A549 (cell line): ENCODE data around the gene AMFR. TPM values are rescaled to one million over a fixed set of nuclear protein-coding genes. Genes with fewer than 3 reads are reported as not detected.

ENCODE experiments used
- ATAC-seq, 2 experiments: fragments of 200-7000 bp in 1 of 2; fragments of >200 bp in 1 of 2; cut with Nextera tagmentation in 1 of 2; cut with Tn5 transposase in 1 of 2; 3 replicates each; pipeline versions ENCODE4 v1.8.0 to v1.9.1; 2018 to 2020; ENCODE audit warnings: mild to moderate bottlenecking in 1 of 2, moderate library complexity in 1 of 2
- CTCF ChIA-PET: fragments of 300-600 bp; sonication (Branson Sonifier 250); formaldehyde crosslinking; extraction: SDS; loops from one replicate; lab custom pipeline; 2021; ENCODE audit warnings: antibody characterized with exemption, inconsistent platforms; lab: Yijun Ruan, JAX
- POLR2A ChIA-PET: fragments of 350-600 bp; formaldehyde crosslinking; extraction: SDS; loops from one replicate; lab custom pipeline; 2021; ENCODE audit warnings: antibody characterized with exemption, inconsistent platforms; lab: Yijun Ruan, JAX
- DNase-seq, 2 experiments: peaks; one replicate each; pipeline versions ENCODE4 v3.0.0 to v3.0.0-alpha.2; 2011 to 2016; ENCODE audit warnings: low read depth in 1 of 2, low spot score in 1 of 2
- FAIRE-seq: peaks from 2 replicates; lab custom pipeline; 2011; peaks lifted over from hg19 to GRCh38; lab: Jason Lieb, UNC
- H3K27ac ChIP-seq, 2 experiments: fragments of >200 bp; sonication (Bioruptor Twin); formaldehyde crosslinking; 3 replicates each; pipeline ENCODE4 v1.5.1; 2016 to 2017
- H3K4me1 ChIP-seq: fragments of >200 bp; sonication (Bioruptor Twin); formaldehyde crosslinking; 3 replicates; pipeline ENCODE4 v1.6.1; 2016
- H3K4me2 ChIP-seq: fragments of >200 bp; sonication (Bioruptor Twin); formaldehyde crosslinking; 3 replicates; pipeline ENCODE4 v1.6.1; 2016
- H3K4me3 ChIP-seq: fragments of >200 bp; sonication (Bioruptor Twin); formaldehyde crosslinking; 3 replicates; pipeline ENCODE4 v1.5.1; 2016
- H3K9me3 ChIP-seq: fragments of >200 bp; sonication (Bioruptor Twin); formaldehyde crosslinking; 3 replicates; pipeline ENCODE4 v1.6.1; 2016
- CHD4 ChIP-seq: fragments of 200-600 bp; sonication (generic); IDR thresholded peaks from 2 replicates; pipeline ENCODE4 v1.6.1; 2016; ENCODE audit warnings: antibody characterized with exemption, mild to moderate bottlenecking, borderline replicate concordance
- CTCF ChIP-seq: fragments of >200 bp; sonication (Bioruptor Twin); formaldehyde crosslinking; IDR thresholded peaks from 3 replicates; pipeline ENCODE4 v1.5.1; 2016
- E2F6 ChIP-seq: IDR thresholded peaks from 2 replicates; pipeline ENCODE4 v1.6.1; 2012; ENCODE audit warnings: low read depth, borderline replicate concordance
- ESRRA ChIP-seq: fragments of 150-350 bp; IDR thresholded peaks from 2 replicates; pipeline ENCODE4 v1.6.1; 2014; ENCODE audit warnings: mild to moderate bottlenecking, low read length, borderline replicate concordance
- FOXS1 ChIP-seq: fragments of 250-450 bp; sonication (Bioruptor Pico); IDR thresholded peaks from 2 replicates; pipeline ENCODE4 v1.5.0; 2020; ENCODE audit warnings: mild to moderate bottlenecking, moderate library complexity
- HEYL ChIP-seq: fragments of 250-450 bp; sonication (Bioruptor Pico); IDR thresholded peaks from 2 replicates; pipeline ENCODE4 v1.8.0; 2021; ENCODE audit warnings: mild to moderate bottlenecking, moderate library complexity
- HOXB13 ChIP-seq: fragments of 250-450 bp; sonication (Bioruptor Pico); IDR thresholded peaks from 2 replicates; pipeline ENCODE4 v1.5.0; 2020; ENCODE audit warnings: low read depth, mild to moderate bottlenecking, moderate library complexity
- KDM1A ChIP-seq: fragments of 200-600 bp; sonication (generic); IDR thresholded peaks from 2 replicates; pipeline ENCODE4 v1.6.1; 2016; ENCODE audit warnings: low read depth, mild to moderate bottlenecking
- MAZ ChIP-seq: fragments of 150-350 bp; IDR thresholded peaks from 2 replicates; pipeline ENCODE4 v1.6.1; 2014; ENCODE audit warnings: antibody characterized with exemption, low read depth, low read length, borderline replicate concordance
- POLR2A ChIP-seq: IDR thresholded peaks from 2 replicates; pipeline ENCODE4 v1.6.1; 2012; ENCODE audit warnings: mild to moderate bottlenecking, low read length
- POLR2AphosphoS2 ChIP-seq: conservative IDR thresholded peaks from 2 replicates; pipeline ENCODE4 v1.6.1; 2012; ENCODE audit warnings: low read length, improper control_type of control experiment, inconsistent platforms
- RCOR1 ChIP-seq: fragments of 150-350 bp; IDR thresholded peaks from 2 replicates; pipeline ENCODE4 v1.6.1; 2014; ENCODE audit warnings: antibody characterized with exemption, low read length, low read depth
- RFX5 ChIP-seq: fragments of 450-650 bp; IDR thresholded peaks from 2 replicates; pipeline ENCODE4 v1.7.1; 2014; ENCODE audit warnings: antibody characterized with exemption, mild to moderate bottlenecking, moderate library complexity
- SMC3 ChIP-seq: fragments of >200 bp; sonication (Bioruptor Twin); formaldehyde crosslinking; IDR thresholded peaks from 3 replicates; pipeline ENCODE4 v1.6.1; 2018; ENCODE audit warnings: inconsistent platforms
- SREBF2 ChIP-seq: fragments of 450-650 bp; IDR thresholded peaks from 2 replicates; pipeline ENCODE4 v1.6.1; 2014; ENCODE audit warnings: mild to moderate bottlenecking, moderate library complexity
- USF2 ChIP-seq: fragments of 450-650 bp; IDR thresholded peaks from 2 replicates; pipeline ENCODE4 v1.6.1; 2014; ENCODE audit warnings: antibody characterized with exemption
- ZSCAN20 ChIP-seq: fragments of 250-450 bp; sonication (Bioruptor Pico); IDR thresholded peaks from 2 replicates; pipeline ENCODE4 v1.8.0; 2022; ENCODE audit warnings: mild to moderate bottlenecking, moderate library complexity
- WGBS: methylation state at CpG from one replicate; pipeline ENCODE4 v1.1.6; 2017; ENCODE audit errors: missing lambda C conversion rate; 5-methylcytosine and 5-hydroxymethylcytosine counted together
- polyA plus RNA-seq, 4 experiments: library from polyadenylated mRNA; depleted of rRNA in 3 of 4; stranded (reverse); fragments of >200 nt; fragmentation: RNase III in 1 of 4; extraction: RNeasy Plus Mini Kit Qiagen cat#74134 plus additional on column Dnase treatment in 1 of 4; gene quantifications; 2 replicates in 3 of 4; 3 replicates in 1 of 4; pipeline ENCODE4 v1.2.3, GENCODE V29; 2011 to 2017

The AMFR gene
- polyA plus RNA-seq, 2 of the 4 experiments (the other 2 are of a cell fraction) = 68.9 to 88.5 TPM

GRCh38 chr16:56353054-56353921 lies 72.1 kb downstream of the AMFR start:
- Histone ChIP-seq H3K4me1 (peaks cover 12% of the 10 kb centered on the region), H3K9me3 (no peaks in the 10 kb centered on the region), H3K27ac (no peak overlapping the region), H3K4me3 (no peak overlapping the region), H3K4me2 (no peak overlapping the region)
- no peak for TF ChIP-seq SMC3
- TF ChIP-seq USF2 = no peak
- no peak for TF ChIP-seq CTCF
- ATAC-seq (no peak), DNase-seq (no peak), FAIRE-seq (no peak)
- 78% methylated on average over 12 of the region's 15 CpGs for WGBS
- ChIA-PET POLR2A (no interaction called here), CTCF (interaction anchor here (0.9 to 1.5 kb wide), 3 partner anchors 12 to 35 kb away, joined by 3 to 5 read pairs (median 4); no protein-coding TSS in a partner anchor)

GRCh38 chr16:56352351-56353053 lies 72.8 kb downstream of the AMFR start:
- H3K4me3 ChIP-seq = no peak overlapping the region
- ChIA-PET POLR2A (no interaction called here), CTCF (interaction anchor here (0.9 to 1.4 kb wide), 2 partner anchors 11 to 13 kb away, joined by 3 to 4 read pairs; no protein-coding TSS in a partner anchor)
- H3K9me3 ChIP-seq = no peaks in the 10 kb centered on the region
- no peak overlapping the region for H3K4me2 ChIP-seq
- DNase-seq (no peak), FAIRE-seq (no peak), ATAC-seq (no peak)
- TF ChIP-seq HEYL (CRISPR knock-in tag) (no peak), ESRRA (no peak), KDM1A (no peak), POLR2A (no peak), ZSCAN20 (CRISPR knock-in tag) (no peak), RCOR1 (no peak), FOXS1 (CRISPR knock-in tag) (no peak), CHD4 (no peak), POLR2AphosphoS2 (no peak), RFX5 (no peak), USF2 (no peak), SREBF2 (no peak)
- H3K4me1 ChIP-seq = peaks cover 12% of the 10 kb centered on the region
- 39% methylated on average over 4 of the region's 7 CpGs for WGBS
- H3K27ac ChIP-seq = no peak overlapping the region

GRCh38 chr16:56351481-56351880 lies 73.9 kb downstream of the AMFR start:
- H3K9me3 ChIP-seq = no peaks in the 10 kb centered on the region
- FAIRE-seq (no peak), ATAC-seq (no peak), DNase-seq (no peak)
- H3K4me2 ChIP-seq = no peak overlapping the region
- TF ChIP-seq MAZ (no peak), HOXB13 (CRISPR knock-in tag) (no peak), E2F6 (no peak)
- no peak overlapping the region for H3K4me3 ChIP-seq
- WGBS = 54% methylated on average over 6 of the region's 6 CpGs
- H3K4me1 ChIP-seq = peaks cover 5% of the 10 kb centered on the region
- ChIA-PET CTCF (interaction anchor here (1.0 to 3.6 kb wide), 3 partner anchors 10 to 36 kb away, joined by 3 to 20 read pairs (median 4); no protein-coding TSS in a partner anchor), POLR2A (no interaction called here)
- H3K27ac ChIP-seq = no peak overlapping the region
